Transverse colon (tissue), 4 donors: ENCODE data around the gene DUSP23. TPM values are rescaled to one million over a fixed set of nuclear protein-coding genes. Genes with fewer than 3 reads are reported as not detected.

ENCODE experiments used
- DNase-seq: peaks from one replicate; pipeline ENCODE4 v3.0.0-alpha.2; 2019
- H3K27ac ChIP-seq, 4 donors: fragments of 200-600 bp; sonication (generic); 2 replicates each; pipeline ENCODE4 v1.5.1; 2016 to 2018; ENCODE audit warnings: inconsistent platforms in 4 of 4
- H3K27me3 ChIP-seq: fragments of 200-600 bp; sonication (generic); 2 replicates; pipeline ENCODE4 v1.5.1; 2017; ENCODE audit warnings: inconsistent platforms
- H3K36me3 ChIP-seq, 4 donors: fragments of 200-600 bp; sonication (generic); 2 replicates each; pipeline ENCODE4 v1.5.1; 2017 to 2019; ENCODE audit warnings: inconsistent platforms in 4 of 4
- H3K4me1 ChIP-seq, 4 donors: fragments of 200-600 bp; sonication (generic); 2 replicates each; pipeline ENCODE4 v1.5.1; 2017 to 2020; ENCODE audit warnings: inconsistent platforms in 4 of 4
- H3K4me3 ChIP-seq, 4 donors: fragments of 200-600 bp; sonication (generic); 1 replicate in 1 of 4; 2 replicates in 3 of 4; pipeline versions ENCODE4 v1.5.1 to v1.6.1; 2017 to 2019; ENCODE audit warnings: inconsistent platforms in 4 of 4
- H3K9me3 ChIP-seq, 2 donors: fragments of 200-600 bp; sonication (generic); 2 replicates each; pipeline ENCODE4 v1.5.1; 2017 to 2019; ENCODE audit warnings: inconsistent platforms in 2 of 2
- CTCF ChIP-seq, 5 experiments: fragments of 200-600 bp in 3 of 5; fragments of 450-650 bp in 2 of 5; sonication (generic) in 3 of 5; IDR thresholded peaks; 1 replicate in 2 of 5; 2 replicates in 3 of 5; pipeline ENCODE4 v1.5.1; 2016 to 2017; ENCODE audit warnings: antibody characterized with exemption in 5 of 5, inconsistent platforms in 3 of 5, mild to moderate bottlenecking in 2 of 5, moderate library complexity in 1 of 5
- EP300 ChIP-seq: sonication (generic); formaldehyde crosslinking; IDR thresholded peaks from one replicate; pipeline ENCODE4 v1.6.1; 2017; ENCODE audit warnings: antibody characterized with exemption, low read depth
- POLR2A ChIP-seq: fragments of 450-650 bp; IDR thresholded peaks from one replicate; pipeline ENCODE4 v1.6.1; 2016; ENCODE audit warnings: antibody characterized with exemption, mild to moderate bottlenecking, moderate library complexity
- POLR2AphosphoS5 ChIP-seq, 3 donors: sonication (generic); formaldehyde crosslinking; IDR thresholded peaks; one replicate each; pipeline ENCODE4 v1.6.1; 2016; ENCODE audit warnings: antibody characterized with exemption in 3 of 3
- WGBS, 2 donors: methylation state at CpG; one replicate each; pipeline ENCODE4 v1.1.5; 2018; ENCODE audit warnings: low coverage in 1 of 2; 5-methylcytosine and 5-hydroxymethylcytosine counted together
- in situ Hi-C, 4 donors: fragments of 200-750 bp; cut with MboI; loops; one replicate each; pipeline versions ENCODE4 v1.15.0 to v1.15.1; 2017; ENCODE audit warnings: low sequenced_read_pairs in 3 of 4, low pct_ligation_motif_present in 1 of 4, low pct_unique_long_range_greater_than_20kb in 1 of 4
- intact Hi-C: fragments of 100-400 bp; cut with DNase I; formaldehyde crosslinking; loops from one replicate; pipeline ENCODE4 v1.15.1; 2023; ENCODE audit warnings: low total_unique reads
- total RNA-seq, 4 donors: library from RNA; depleted of rRNA; stranded (reverse); fragments of >200 nt; gene quantifications; one replicate each; pipeline ENCODE4 v1.1.0, GENCODE V29; 2016

The DUSP23 gene
- total RNA-seq, 4 donors from 2014 or later: 9.7 to 96.4 (median 72.3) TPM

GRCh38 chr1:159828176-159828575 is 47.4 kb downstream of the DUSP23 start:
- 58 to 100% methylated on average over 2 to 3 of the region's 3 CpGs for whole genome bisulfite sequencing, 2 donors
- peaks cover 0 to 8% (median 0%) of the 10 kb centered on the region in 4 donors for H3K4me1 ChIP-seq

GRCh38 chr1:159828581-159829272 is 48.0 kb downstream of the DUSP23 start:
- Histone ChIP-seq H3K27ac (no peak overlapping the region), H3K36me3 (no peaks in the 10 kb centered on the region), H3K9me3 (no peaks in the 10 kb centered on the region), H3K27me3 (no peaks in the 10 kb centered on the region), H3K4me3 (no peak overlapping the region), H3K4me1 (peaks cover 0 to 8% (median 0%) of the 10 kb centered on the region in 4 donors)
- intact Hi-C loops: no loop called here
- WGBS, 2 donors: 74 to 87% methylated on average over 10 to 11 of the region's 11 CpGs
- in situ Hi-C loops: no loop called here
- no peak for DNase-seq
- TF ChIP-seq EP300: no peak
- no peak for TF ChIP-seq CTCF (IDR thresholded peaks at IDR 0.05)
- no peak for TF ChIP-seq POLR2AphosphoS5 (IDR thresholded peaks at IDR 0.05)
- no peak for TF ChIP-seq POLR2A

More at GRCh38 chr1:159828176-159828575, 47.4 kb downstream of the DUSP23 start:
- no peak for DNase-seq
- Histone ChIP-seq H3K36me3 (no peaks in the 10 kb centered on the region), H3K4me3 (peak overlapping the region in 1 of 4 donors; percentile 7), H3K9me3 (no peaks in the 10 kb centered on the region), H3K27me3 (no peaks in the 10 kb centered on the region), H3K27ac (no peak overlapping the region)
- intact Hi-C loops: no loop called here
- in situ Hi-C loops: no loop called here
- TF ChIP-seq CTCF (IDR thresholded peaks at IDR 0.05) (no peak), POLR2AphosphoS5 (IDR thresholded peaks at IDR 0.05) (no peak), POLR2A (no peak), EP300 (no peak)

GRCh38 chr1:159829273-159829634 is 48.5 kb downstream of the DUSP23 start:
- Histone ChIP-seq H3K36me3 (no peaks in the 10 kb centered on the region), H3K9me3 (no peaks in the 10 kb centered on the region), H3K4me3 (no peak overlapping the region), H3K27me3 (no peaks in the 10 kb centered on the region), H3K4me1 (peaks cover 0 to 8% (median 0%) of the 10 kb centered on the region in 4 donors), H3K27ac (no peak overlapping the region)
- TF ChIP-seq POLR2AphosphoS5 (IDR thresholded peaks at IDR 0.05): no peak
- peak; percentile 43 to 60 (median 47) for TF ChIP-seq CTCF (IDR thresholded peaks at IDR 0.05)
- no peak for TF ChIP-seq POLR2A
- DNase-seq: peak; percentile 54
- 13 to 32% methylated on average over 3 of the region's 3 CpGs for WGBS, 2 donors
- in situ Hi-C loops: no loop called here
- intact Hi-C loops: no loop called here

GRCh38 chr1:159829822-159830465 is 49.2 kb downstream of the DUSP23 start:
- H3K36me3 ChIP-seq: no peaks in the 10 kb centered on the region
- intact Hi-C loops: no loop called here
- WGBS, 2 donors: 89% methylated on average over 18 of the region's 18 CpGs; no CpG with 5 or more reads in 1 of the 2 donors
- no peak overlapping the region for H3K27ac ChIP-seq
- no peaks in the 10 kb centered on the region for H3K27me3 ChIP-seq
- H3K9me3 ChIP-seq: no peaks in the 10 kb centered on the region
- no peak overlapping the region for H3K4me3 ChIP-seq
- TF ChIP-seq POLR2A: no peak
- TF ChIP-seq EP300: no peak
- no peak for TF ChIP-seq CTCF (IDR thresholded peaks at IDR 0.05)
- no peak for TF ChIP-seq POLR2AphosphoS5 (IDR thresholded peaks at IDR 0.05)
- peaks cover 0 to 8% (median 0%) of the 10 kb centered on the region in 4 donors for H3K4me1 ChIP-seq
- no peak for DNase-seq
- in situ Hi-C loops: no loop called here
